ENCODE results near the gene CAMK1D. TPM values are rescaled to one million over a fixed set of nuclear protein-coding genes. Genes with fewer than 3 reads are reported as not detected.

Gene CAMK1D
- total RNA-seq, 1 experiment from 2014 or later: 6.3 TPM

GRCh38 chr10:12376211-12376610 is 26.9 kb downstream of the CAMK1D start:
- Histone ChIP-seq H3K79me1 (ENCODE audit: insufficient read depth, low read depth, low read length, poor library complexity, severe bottlenecking) (no peaks in the 10 kb centered on the region), H3K4me2 (ENCODE audit: insufficient read depth, insufficient read length, low read length) (no peak overlapping the region), H4K91ac (ENCODE audit: insufficient read length, low read depth, low read length) (no peak overlapping the region), H2AFZ (ENCODE audit: low read length) (no peak overlapping the region), H3K4me1 (ENCODE audit: insufficient read depth, low read length) (no peaks in the 10 kb centered on the region), H3K23me2 (ENCODE audit: insufficient read length, low read depth, low read length, poor library complexity, severe bottlenecking) (no peaks in the 10 kb centered on the region), H3K23ac (ENCODE audit: insufficient read length, low read depth, low read length) (no peak overlapping the region), H3K56ac (ENCODE audit: insufficient read length, low read depth, low read length) (no peak overlapping the region), H2BK20ac (ENCODE audit: low read depth, low read length, poor library complexity, severe bottlenecking) (no peak overlapping the region), H3K9me3 (ENCODE audit: control insufficient read depth, low read depth, low read length) (no peaks in the 10 kb centered on the region), H4K5ac (ENCODE audit: insufficient read length, low read depth, low read length) (no peak overlapping the region), H2BK12ac (ENCODE audit: insufficient read length, low read depth, low read length) (no peak overlapping the region), H3K9ac (ENCODE audit: extremely low read depth, insufficient read length, low read length) (no peak overlapping the region), H3K79me2 (ENCODE audit: insufficient read depth, low read length) (no peaks in the 10 kb centered on the region), H3K27ac (ENCODE audit: insufficient read length, low read depth, low read length) (no peak overlapping the region), H2AK5ac (ENCODE audit: insufficient read length, low read length) (no peak overlapping the region), H2BK15ac (ENCODE audit: low read depth, low read length) (no peak overlapping the region), H3K14ac (ENCODE audit: insufficient read depth, low read length) (no peak overlapping the region), H3T11ph (ENCODE audit: low read length) (no peak overlapping the region), H3K4ac (ENCODE audit: low read depth, low read length) (no peak overlapping the region), H2BK120ac (ENCODE audit: low read depth, low read length, poor library complexity, severe bottlenecking) (no peak overlapping the region), H4K20me1 (ENCODE audit: control insufficient read depth, insufficient read depth, insufficient read length) (no peaks in the 10 kb centered on the region), H3K18ac (ENCODE audit: insufficient read length, low read depth, low read length) (no peak overlapping the region), H2BK5ac (ENCODE audit: insufficient read length, low read length) (no peak overlapping the region), H3K27me3 (ENCODE audit: insufficient read depth, low read length) (no peaks in the 10 kb centered on the region), H4K8ac (replicated peaks; ENCODE audit: insufficient read length, low read depth, low read length) (no peak overlapping the region)
- H3K4me3 Mint-ChIP-seq: no peak overlapping the region
- H3K27me3 Mint-ChIP-seq (ENCODE audit: low read depth): no peaks in the 10 kb centered on the region
- H3K4me1 Mint-ChIP-seq: no peaks in the 10 kb centered on the region
- no peak for DNase-seq
- H3K36me3 Mint-ChIP-seq (ENCODE audit: insufficient read depth in 1 of 3, low read depth in 3 of 3): no peaks in the 10 kb centered on the region
- WGBS (ENCODE audit: extremely low coverage, insufficient read length, low lambda C conversion rate): no CpG with 5 or more reads among the region's 12 CpGs
- TF ChIP-seq CTCF (conservative IDR thresholded peaks at IDR 0.05): no peak
- no peak overlapping the region for H3K27ac Mint-ChIP-seq
- no peaks in the 10 kb centered on the region for H3K9me3 Mint-ChIP-seq

Measured in H9 (cell line).